ENCODE results near the gene FAM43A. TPM values are rescaled to one million over a fixed set of nuclear protein-coding genes. Genes with fewer than 3 reads are reported as not detected.

FAM43A gene
- total and polyA plus RNA-seq, 9 of the 15 experiments (the other 6 are each of a cell fraction or from before 2014, with no cell fraction given) = 0.03 to 1.2 (median 0.21) TPM

GRCh38 chr3:194638991-194639605, 46.6 kb upstream of the FAM43A start:
- in situ Hi-C loops (cut with MboI) (no loop called here), intact Hi-C loops (cut with micrococcal nuclease) (no loop called here)
- Histone ChIP-seq H3K27me3 (ENCODE audit: control insufficient read depth in 2 of 2, insufficient read depth in 2 of 2, low read length in 2 of 2) (no peaks in the 10 kb centered on the region), H3K9ac (ENCODE audit: insufficient read depth in 1 of 2, low read depth in 2 of 2, low read length in 2 of 2) (no peak overlapping the region), H2AFZ (ENCODE audit: low read depth, low read length) (no peak overlapping the region), H3K4me3 (no peak overlapping the region), H3K27ac (ENCODE audit: extremely low read depth, low read depth, low read length) (no peak overlapping the region), H3K9me3 (replicated peaks; ENCODE audit: control insufficient read depth, insufficient read depth, low read depth, low read length) (no peaks in the 10 kb centered on the region), H3K79me2 (ENCODE audit: control insufficient read depth, insufficient read depth, low read length) (no peaks in the 10 kb centered on the region), H3K9me1 (ENCODE audit: control insufficient read depth, insufficient read depth, low read length) (no peaks in the 10 kb centered on the region), H3K4me2 (ENCODE audit: insufficient read depth, low read length) (no peak overlapping the region), H3K36me3 (ENCODE audit: control insufficient read depth, insufficient read depth, low read length) (peaks cover 43% of the 10 kb centered on the region), H3K4me1 (replicated peaks in 1 of 2; ENCODE audit: control insufficient read depth in 2 of 2, insufficient read depth in 2 of 2, low read length in 2 of 2) (no peaks in the 10 kb centered on the region; a peak in 1 of 5 replicates), H4K20me1 (replicated peaks; ENCODE audit: control insufficient read depth, insufficient read depth, low read length) (no peaks in the 10 kb centered on the region)
- 88% methylated on average over 10 of the region's 10 CpGs for WGBS (ENCODE audit: insufficient coverage, low coverage, missing lambda C conversion rate)
- ChIA-PET POLR2A (interaction anchor here (1.2 to 1.3 kb wide), 2 partner anchors 10 to 15 kb away, joined by 5 read pairs; no protein-coding TSS in a partner anchor), CTCF (ENCODE audit: low intra/inter-chr PET ratio) (no interaction called here)
- BruUV-seq (replicated peaks) = no TSS peak
- DNase-seq (ENCODE audit: extremely low read depth in 1 of 4, low spot score in 3 of 4) (no peak), ATAC-seq (no peak), FAIRE-seq (no peak)
- TF ChIP-seq ELF4 (CRISPR knock-in tag; IDR thresholded peaks at IDR 0.05) (no peak), THRB (CRISPR knock-in tag; conservative IDR thresholded peaks at IDR 0.05) (no peak), RBM22 (IDR thresholded peaks at IDR 0.05; ENCODE audit: low read depth, low read length, poor library complexity, severe bottlenecking) (no peak), TCF7L2 (IDR thresholded peaks at IDR 0.05; ENCODE audit: low read depth, low read length) (no peak), SRSF1 (IDR thresholded peaks at IDR 0.05; ENCODE audit: low read depth, low read length) (no peak), ZNF699 (CRISPR knock-in tag; IDR thresholded peaks at IDR 0.05; ENCODE audit: insufficient replicate concordance) (no peak), ZNF668 (CRISPR knock-in tag; IDR thresholded peaks at IDR 0.05) (no peak), ZNF143 (CRISPR knock-in tag; IDR thresholded peaks at IDR 0.05) (no peak), FOXK2 (conservative IDR thresholded peaks at IDR 0.05 in 1 of 2, IDR thresholded peaks at IDR 0.05 in 1 of 2; ENCODE audit: low read depth in 2 of 2) (no peak), TCF7 (IDR thresholded peaks at IDR 0.05; ENCODE audit: borderline replicate concordance) (no peak)

All from K562 (cell line).